ENCODE results near the gene TMEM259.

Gene TMEM259

DNA sequence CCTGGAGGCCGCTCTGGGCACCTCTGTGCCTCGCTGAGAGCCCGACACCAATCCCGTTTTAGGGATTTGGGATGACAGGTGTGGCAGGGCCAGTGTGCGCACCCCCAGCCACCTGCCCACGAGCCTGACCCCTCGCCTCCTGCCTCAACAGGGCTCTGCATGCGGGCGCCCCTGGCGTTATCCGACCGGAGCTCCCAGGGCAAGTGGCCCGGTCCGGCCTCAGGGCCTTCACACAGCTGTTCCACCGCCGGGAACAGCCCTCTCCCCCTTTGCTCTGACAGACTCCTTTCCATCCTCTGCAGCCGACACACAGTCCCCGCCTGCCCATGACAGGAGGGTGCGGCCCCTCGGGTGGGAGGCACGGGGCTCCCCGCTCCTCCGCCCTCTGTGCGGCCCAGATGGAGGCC, 43.9 kb downstream of the TMEM259 start:
- TF ChIP-seq, protein P1, sequence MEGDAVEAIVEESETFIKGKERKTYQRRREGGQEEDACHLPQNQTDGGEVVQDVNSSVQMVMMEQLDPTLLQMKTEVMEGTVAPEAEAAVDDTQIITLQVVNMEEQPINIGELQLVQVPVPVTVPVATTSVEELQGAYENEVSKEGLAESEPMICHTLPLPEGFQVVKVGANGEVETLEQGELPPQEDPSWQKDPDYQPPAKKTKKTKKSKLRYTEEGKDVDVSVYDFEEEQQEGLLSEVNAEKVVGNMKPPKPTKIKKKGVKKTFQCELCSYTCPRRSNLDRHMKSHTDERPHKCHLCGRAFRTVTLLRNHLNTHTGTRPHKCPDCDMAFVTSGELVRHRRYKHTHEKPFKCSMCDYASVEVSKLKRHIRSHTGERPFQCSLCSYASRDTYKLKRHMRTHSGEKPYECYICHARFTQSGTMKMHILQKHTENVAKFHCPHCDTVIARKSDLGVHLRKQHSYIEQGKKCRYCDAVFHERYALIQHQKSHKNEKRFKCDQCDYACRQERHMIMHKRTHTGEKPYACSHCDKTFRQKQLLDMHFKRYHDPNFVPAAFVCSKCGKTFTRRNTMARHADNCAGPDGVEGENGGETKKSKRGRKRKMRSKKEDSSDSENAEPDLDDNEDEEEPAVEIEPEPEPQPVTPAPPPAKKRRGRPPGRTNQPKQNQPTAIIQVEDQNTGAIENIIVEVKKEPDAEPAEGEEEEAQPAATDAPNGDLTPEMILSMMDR (IDR thresholded peaks at IDR 0.05; ENCODE audit: low read depth, low read length), result no peak
- DNase-seq (ENCODE audit: low read depth, low spot score), result no peak
- H3K4me3 ChIP-seq (ENCODE audit: low read depth, low read length), result no peak overlapping the region
- in situ Hi-C loops (cut with HindIII; ENCODE audit: low sequenced_read_pairs), result no loop called here

DNA sequence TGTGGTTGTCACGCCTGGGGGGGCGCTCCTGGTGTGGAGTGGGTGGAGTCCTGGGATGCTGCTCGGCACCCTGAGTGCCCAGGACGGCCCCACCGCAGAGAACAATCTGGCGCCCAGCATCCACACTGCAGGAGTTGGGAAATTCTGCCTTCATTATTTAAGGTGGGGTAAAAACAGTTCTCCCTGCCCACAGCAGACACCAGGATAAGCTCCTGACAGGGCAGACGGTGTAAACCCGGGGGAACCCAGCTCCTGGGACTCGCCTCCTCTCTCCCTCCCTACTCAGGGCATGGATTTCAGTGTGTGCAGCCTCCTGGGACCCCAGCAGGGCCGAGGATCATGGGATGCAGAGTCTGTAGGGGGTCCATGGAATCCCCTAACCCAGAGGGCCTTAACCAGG, 44.4 kb downstream of the TMEM259 start:
- no peak for DNase-seq (ENCODE audit: low read depth, low spot score)
- TF ChIP-seq, protein P1 (IDR thresholded peaks at IDR 0.05; ENCODE audit: low read depth, low read length), result no peak
- in situ Hi-C loops (cut with HindIII; ENCODE audit: low sequenced_read_pairs), result no loop called here
- no peak overlapping the region for H3K4me3 ChIP-seq (ENCODE audit: low read depth, low read length)

DNA sequence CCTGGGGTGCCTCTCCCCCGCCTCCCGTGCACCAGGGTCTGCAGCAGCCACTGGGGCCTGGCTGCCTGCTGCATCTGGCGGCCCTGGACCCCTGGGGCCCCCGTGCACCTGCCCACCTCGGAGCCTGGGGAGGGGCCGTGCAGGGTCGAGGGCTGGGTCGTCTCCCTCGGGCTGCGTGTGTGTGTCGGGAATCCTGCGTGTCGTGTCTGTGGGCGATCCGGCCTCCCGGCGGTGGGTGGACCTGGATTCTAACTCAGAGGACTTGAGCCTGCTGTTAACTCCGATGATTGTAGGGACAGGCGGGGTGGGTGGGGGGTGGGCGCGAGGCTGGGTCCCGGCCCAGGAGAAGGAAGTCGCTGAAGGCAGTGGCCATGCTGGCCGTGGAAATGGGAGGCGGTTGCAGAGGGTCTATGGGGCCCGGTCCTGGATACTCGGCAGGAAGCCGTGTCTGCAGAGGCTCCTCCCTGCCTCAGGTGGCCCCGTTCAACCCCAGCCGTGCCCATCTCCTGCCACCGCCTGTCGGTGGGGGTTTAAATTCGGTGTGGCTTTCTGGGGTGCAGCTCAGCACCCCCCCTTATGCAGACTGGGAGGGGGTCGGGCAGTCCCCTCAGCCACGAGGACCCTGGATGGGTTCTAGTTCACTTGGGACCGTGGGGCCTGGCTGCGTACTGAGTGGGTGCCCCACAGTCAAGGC, 46.2 kb downstream of the TMEM259 start:
- H3K4me3 ChIP-seq (ENCODE audit: low read depth, low read length), result no peak overlapping the region
- TF ChIP-seq, protein P1 (IDR thresholded peaks at IDR 0.05; ENCODE audit: low read depth, low read length), result no peak
- DNase-seq (ENCODE audit: low read depth, low spot score), result no peak
- in situ Hi-C loops (cut with HindIII; ENCODE audit: low sequenced_read_pairs), result no loop called here

DNA sequence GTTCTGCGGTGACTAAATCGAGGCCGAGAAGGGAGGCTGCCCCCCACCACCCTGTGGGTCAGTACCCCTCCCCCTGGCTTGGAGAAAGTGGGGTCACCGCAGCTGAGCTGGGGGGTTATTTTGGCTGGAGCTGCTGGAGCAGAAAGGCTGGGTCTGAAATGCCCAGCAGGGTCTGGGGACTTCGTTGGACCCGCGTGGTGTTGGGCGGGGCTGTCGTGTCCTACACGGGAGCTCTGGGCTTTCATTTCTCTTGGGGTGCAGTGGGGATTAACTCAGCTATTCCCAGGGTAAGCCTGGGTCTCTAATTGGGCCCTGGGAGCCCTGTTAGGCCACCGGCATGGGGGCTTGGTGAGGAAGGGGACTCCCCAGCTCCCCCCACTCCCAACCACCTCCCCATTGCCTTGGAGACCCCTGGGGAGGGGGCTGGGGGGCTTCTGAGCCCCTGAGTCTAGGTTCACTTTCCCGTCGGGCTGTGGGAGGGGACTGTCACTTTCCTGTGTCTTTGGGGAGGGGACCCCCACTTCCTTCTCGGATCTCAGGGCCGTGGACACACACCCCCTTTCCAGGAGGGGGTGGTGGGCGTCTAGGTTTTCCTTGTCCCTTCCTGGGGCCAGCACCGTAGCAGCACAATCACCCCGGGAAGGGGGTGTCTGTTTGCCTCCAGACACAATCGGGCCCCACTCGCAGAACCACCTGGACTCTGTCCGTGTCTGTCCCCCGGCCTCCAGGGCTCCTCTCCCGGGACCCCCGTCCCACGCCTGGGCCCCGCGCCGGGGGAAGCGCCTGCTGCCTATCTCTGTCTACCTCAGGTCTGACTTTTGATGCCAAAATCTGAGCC, 47.0 kb downstream of the TMEM259 start:
- DNase-seq (ENCODE audit: low read depth, low spot score), result no peak
- in situ Hi-C loops (cut with HindIII; ENCODE audit: low sequenced_read_pairs), result no loop called here
- TF ChIP-seq, protein P1 (IDR thresholded peaks at IDR 0.05; ENCODE audit: low read depth, low read length), result no peak
- H3K4me3 ChIP-seq (ENCODE audit: low read depth, low read length), result no peak overlapping the region

DNA sequence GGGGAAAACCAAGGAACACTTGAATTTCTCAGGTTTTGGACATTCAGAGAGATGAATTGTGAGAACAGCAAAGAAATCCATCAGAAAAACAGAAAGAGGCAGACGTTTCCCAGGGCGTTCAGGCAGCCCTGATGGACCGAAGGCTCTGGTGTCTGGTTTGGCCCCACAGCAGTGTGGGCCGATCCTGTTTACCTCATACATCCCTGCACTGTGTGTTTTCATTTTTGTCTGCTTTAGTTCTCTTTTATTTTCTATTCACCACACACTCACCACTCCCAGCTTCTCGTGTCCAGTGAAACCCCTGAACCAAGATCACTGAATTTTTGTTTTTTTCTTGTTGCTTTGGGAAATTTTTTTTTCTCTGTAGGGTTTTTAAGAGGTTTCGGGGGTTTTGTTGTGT, 48.6 kb downstream of the TMEM259 start:
- no peak overlapping the region for H3K4me3 ChIP-seq (ENCODE audit: low read depth, low read length)
- TF ChIP-seq, protein P1 (IDR thresholded peaks at IDR 0.05; ENCODE audit: low read depth, low read length), result no peak
- DNase-seq (ENCODE audit: low read depth, low spot score), result no peak
- in situ Hi-C loops (cut with HindIII; ENCODE audit: low sequenced_read_pairs), result no loop called here

DNA sequence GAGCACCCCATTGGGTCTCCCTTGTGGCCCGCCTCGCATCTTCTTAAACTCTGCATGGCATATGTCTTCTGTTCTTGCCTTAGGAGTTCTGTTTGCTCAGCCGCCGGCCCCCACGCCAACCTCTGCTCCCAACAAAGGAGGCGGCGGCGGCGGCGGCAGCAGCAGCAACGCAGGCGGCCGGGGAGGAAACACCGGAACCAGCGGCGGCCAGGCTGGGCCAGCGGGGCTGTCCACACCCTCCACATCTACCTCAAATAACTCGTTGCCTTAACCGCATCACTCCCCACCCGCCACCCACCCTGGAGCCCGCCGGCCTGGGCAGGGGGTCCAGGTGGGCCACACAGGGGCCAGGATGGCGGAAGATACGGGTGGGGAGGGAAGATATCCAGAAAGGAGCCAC, 49.1 kb downstream of the TMEM259 start:
- DNase-seq (ENCODE audit: low read depth, low spot score), result no peak
- H3K4me3 ChIP-seq (ENCODE audit: low read depth, low read length), result no peak overlapping the region
- in situ Hi-C loops (cut with HindIII; ENCODE audit: low sequenced_read_pairs), result no loop called here
- TF ChIP-seq, protein P1 (IDR thresholded peaks at IDR 0.05; ENCODE audit: low read depth, low read length), result no peak

Data from astrocyte of the spinal cord (primary cell).